Measurements from ENCODE around the gene NLRP7. TPM values are rescaled to one million over a fixed set of nuclear protein-coding genes. Genes with fewer than 3 reads are reported as not detected.
"Not testable (repeated sequence)": the region's sequence is repeated elsewhere in the genome, so short reads cannot be mapped to it uniquely, and the experiment has no call there.

NLRP7 gene
- total RNA-seq, 1 donor from 2014 or later: not detected

DNA sequence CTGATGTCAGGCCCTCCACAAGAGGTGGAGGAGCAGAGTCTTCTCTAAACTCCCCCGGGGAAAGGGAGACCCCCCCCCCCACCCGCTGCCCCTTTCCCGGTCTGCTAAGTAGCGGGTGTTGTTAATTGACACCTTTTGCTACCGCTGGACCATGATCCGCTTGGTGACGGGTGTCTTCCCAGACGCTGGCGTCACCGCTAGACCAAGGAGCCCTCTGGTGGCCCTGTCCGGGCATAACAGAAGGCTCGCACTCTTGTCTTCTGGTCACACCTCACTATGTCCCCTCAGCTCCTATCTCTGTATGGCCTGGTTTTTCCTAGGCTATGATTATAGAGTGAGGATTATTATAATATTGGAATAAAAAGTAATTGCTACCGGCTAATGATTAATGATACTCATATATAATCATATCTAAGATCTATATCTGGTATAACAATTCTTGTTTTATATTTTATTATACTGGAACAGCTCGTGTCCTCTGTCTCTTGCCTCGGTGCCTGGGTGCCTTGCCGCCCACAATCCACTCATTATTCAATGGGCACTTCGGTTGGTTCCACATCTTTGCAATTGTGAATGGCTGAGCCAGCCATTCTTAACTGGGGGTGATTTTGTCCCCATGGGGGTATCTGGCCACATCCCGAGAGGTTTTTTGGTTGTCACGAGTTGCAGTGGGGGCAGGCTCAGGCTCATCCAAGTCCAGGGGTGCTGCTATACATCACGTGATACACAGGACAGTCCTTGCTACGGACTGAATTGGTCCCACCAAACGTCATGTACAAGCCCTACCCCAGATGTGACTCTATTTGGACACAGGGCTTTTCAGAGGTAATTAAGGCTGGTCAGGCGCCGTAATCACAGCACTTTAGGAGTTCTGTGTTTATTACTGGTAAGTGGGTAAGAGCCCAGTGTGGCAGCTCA is 27.4 kb downstream of the NLRP7 start:
- not testable (repeated sequence) for DNase-seq (ENCODE audit: low read depth, low spot score)

DNA sequence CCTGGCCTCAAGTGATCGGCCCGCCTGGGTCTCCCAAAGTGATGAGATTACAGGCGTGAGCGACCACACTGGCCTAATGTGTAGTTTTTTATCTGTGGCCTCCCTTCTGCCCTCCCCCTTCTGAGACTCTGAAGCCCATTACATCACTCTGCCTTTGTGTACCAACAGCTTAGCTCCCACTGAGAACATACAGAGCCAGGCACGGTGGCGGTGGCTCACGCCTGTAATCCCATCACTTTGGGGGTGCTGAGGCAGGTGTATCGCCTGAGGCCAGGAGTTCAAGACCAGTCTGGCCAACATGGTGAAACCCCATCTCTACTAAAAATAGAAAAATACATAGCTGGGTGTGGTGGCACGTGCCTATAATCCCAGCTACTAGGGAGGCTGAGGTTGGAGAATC is 28.8 kb downstream of the NLRP7 start:
- DNase-seq (ENCODE audit: low read depth, low spot score): no peak

DNA sequence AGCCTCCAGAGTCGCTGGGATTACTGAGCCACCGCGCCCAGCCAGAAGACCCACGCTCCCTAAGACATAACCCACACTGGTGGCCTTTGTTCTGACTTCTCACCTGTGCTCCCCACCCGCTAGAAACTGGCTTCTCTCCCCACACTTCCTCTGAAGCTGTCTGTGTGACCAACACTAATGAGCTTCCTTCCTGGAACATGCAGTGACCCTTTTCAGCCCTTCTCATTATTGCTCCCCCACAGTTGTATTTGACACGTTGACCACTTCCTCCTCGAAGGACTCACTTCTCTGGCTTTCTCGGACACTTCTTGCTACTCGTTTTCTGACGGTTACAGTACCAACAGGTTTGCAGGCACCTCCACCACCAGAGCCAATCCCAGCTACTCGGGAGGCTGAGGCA is 30.5 kb downstream of the NLRP7 start:
- no peak for DNase-seq (ENCODE audit: low read depth, low spot score)

DNA sequence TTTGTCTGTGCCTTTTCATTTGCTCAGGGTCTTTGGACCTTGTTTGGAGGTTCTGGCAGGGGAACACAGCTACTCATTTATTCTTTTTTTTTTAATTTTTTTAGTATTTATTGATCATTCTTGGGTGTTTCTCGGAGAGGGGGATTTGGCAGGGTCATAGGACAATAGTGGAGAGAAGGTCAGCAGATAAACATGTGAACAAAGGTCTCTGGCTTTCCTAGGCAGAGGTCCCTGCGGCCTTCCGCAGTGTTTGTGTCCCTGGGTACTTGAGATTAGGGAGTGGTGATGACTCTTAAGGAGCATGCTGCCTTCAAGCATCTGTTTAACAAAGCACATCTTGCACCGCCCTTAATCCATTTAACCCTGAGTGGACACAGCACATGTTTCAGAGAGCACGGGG is 39.4 kb downstream of the NLRP7 start:
- not testable (repeated sequence) for DNase-seq (ENCODE audit: low read depth, low spot score)

DNA sequence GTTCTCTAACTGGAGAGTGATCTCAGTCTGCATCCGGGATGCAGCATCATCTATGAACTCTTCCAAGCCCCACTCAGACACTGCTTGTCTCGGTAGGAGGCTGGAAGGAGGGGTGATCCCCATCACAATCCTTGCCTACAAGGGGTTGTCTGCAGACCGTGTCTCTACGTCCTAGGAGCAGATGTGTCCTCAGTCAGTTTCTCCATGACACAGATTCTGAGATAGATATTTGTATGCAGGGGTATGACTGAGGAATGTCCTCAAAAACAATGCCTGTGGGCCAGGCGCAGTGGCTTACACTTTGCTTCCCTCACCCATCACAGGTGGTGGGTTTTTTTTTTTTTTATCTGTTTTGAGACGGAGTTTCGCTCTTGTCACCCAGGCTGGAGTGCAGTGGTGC is 40.5 kb downstream of the NLRP7 start:
- DNase-seq (ENCODE audit: low read depth, low spot score): no peak

DNA sequence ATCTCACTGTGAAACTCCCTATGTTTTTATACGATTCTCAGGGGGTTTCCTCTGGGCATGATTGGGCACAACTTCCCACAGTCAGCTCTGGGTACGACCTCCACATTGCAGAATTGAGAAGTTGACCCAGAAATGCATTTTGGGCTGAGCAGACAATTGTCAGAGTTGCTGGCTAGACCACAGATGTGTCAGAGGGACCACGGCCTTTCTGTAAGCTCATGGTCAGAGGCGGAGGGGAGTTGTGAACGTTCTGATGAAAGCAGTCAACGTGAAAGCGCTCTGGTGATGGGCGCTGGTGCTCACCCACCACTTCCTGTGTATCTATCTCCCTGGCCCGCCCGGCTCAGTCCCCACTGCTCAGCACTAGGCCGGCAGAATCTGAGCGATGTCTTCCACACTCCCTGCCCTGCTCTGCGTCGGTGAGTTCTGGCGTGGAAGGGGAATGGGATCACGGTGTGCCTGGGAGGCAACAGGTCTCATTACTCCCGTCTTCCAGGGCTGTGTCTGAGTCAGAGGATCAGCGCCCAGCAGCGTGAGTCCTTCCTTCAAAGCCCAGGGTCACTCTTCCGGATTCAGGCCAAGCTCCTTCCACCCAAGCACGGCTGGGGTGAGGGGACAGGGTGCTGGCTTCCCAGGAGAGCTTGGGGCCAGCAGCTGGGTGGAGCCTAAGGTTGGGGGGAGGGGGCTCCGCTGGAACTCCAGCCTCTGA is 41.4 kb downstream of the NLRP7 start, which contains the start of gene NCR1:
NCR1 (plus strand) TSS at position 346 of the 709 bp plus-strand sequence; CDS start at position 386, 40 bp downstream.
- DNase-seq (ENCODE audit: low read depth, low spot score): no peak

DNA sequence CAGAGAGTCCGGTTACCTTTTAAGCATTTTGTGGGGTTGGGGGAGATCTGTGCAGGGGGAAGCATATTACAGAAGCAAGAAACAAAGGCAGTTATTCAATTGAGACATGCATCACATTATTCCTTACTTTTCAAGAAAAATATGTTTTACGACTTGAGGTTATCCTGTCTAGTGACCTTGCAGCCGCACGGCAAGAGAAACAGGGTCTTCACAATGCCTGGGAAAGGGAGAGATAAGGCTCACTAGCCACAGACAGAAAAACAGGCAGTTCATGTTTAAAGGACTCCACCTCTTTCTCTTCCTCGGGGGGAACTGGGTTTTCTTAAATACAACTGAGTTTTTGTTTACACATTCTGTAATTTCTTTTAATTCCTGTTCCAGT is 41.9 kb downstream of the NLRP7 start:
- no peak for DNase-seq (ENCODE audit: low read depth, low spot score)

DNA sequence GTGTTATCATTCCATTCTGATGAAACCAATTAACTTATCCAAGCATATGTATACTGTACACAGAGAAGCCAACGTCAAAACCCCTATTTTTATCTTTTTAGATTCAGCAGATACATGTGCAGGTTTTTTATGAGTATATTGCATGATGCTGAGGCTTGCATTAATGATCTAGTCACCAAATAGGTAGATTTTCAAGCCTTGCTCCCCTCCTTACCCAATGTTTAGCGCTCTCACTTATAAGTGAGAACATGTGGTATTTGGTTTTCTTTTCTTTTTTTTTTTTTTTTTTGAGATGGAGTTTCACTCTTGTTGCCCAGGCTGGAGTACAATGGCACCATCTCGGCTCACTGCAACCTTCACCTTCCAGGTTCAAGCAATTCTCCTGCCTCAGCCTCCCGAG is 43.1 kb downstream of the NLRP7 start:
- DNase-seq (ENCODE audit: low read depth, low spot score): not testable (repeated sequence)

DNA sequence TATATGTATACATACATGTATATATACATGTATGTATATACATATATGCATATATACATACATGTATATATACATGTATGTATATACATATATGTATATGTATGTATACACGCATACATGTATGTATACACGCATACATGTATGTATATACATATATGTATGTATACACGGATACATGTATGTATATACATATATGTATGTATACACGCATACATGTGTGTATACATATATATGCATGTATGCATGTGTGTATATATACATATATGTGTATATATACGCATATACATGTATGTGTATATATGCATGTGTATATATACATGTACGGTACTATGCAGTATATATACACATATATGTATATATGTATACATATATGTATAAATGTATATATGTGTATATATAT is 44.0 kb downstream of the NLRP7 start:
- no peak for DNase-seq (ENCODE audit: low read depth, low spot score)

DNA sequence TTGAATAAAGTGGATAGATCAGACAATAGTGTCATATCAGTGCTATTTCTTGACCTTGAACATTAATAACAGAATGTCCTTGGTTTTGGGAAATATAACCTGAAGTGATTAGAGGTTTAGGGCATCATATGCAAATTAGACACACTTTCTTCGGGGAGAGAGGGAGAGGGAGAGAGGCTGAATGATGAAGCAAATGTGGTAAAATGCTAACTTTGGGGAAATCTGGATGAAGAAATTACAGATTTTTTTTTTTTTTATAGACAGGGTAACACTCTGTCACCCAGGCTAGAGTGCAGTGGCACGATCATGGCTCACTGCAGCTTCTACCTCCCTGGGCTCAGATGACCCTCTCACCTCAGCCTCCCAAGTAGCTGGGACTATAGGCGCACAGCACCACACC is 45.3 kb downstream of the NLRP7 start:
- no peak for DNase-seq (ENCODE audit: low read depth, low spot score)

DNA sequence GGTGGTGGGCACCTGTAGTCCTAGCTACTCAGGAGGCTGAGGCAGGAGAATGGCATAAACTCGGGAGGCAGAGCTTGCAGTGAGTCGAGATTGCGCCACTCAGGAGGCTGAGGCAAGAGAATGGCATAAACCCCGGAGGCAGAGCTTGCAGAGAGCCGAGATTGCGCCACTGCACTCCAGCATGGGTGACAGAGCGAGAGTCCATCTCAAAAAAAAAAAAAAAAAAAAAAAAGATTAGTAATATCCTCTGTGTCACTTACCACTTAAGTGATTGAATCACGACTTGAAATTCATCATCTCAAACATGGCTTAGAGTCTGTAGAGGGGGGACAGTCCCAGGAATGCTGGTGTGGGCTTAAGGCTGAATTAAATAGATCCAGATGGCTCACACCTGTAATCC is 46.2 kb downstream of the NLRP7 start:
- not testable (repeated sequence) for DNase-seq (ENCODE audit: low read depth, low spot score)

DNA sequence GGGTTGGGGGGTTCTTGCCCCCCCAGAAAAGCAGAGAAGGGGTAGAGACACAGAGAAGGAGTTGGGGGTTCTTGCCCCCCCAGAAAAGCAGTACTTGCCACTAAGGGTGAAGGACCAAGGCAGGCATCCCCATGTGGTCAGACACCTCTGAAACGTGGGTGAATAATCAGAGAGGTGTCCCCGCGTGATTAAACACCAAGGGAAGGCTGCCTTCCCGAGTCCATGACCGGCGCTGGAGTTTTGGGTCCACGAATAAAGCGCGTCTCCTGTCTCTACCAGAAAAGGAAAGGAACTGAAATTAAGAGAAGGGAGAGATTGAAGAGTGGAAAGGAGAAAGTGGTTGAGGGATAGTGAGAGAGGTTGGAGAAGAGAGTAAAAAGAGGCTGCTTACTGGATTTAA is 47.7 kb downstream of the NLRP7 start:
- not testable (repeated sequence) for DNase-seq (ENCODE audit: low read depth, low spot score)

DNA sequence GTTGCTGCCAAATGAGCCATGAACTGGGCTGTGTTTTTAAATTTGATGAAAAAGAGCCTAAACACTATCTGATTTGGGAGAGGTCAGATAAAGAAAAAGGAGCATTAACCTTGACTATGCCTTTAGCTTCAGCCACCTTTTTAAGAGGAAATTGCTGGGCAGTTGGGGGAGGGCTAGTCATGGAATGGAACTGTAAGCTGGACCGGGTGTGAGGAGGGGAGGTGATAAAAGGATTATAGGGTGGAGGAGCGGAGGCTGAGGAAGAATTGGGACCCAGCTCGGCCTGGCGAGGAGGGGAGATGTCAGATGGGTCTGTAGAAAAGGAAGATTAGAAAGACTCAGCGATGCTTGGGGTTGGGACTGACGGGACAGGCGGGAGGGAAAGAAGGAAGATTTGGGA is 48.6 kb downstream of the NLRP7 start:
- DNase-seq (ENCODE audit: low read depth, low spot score): not testable (repeated sequence)

DNA sequence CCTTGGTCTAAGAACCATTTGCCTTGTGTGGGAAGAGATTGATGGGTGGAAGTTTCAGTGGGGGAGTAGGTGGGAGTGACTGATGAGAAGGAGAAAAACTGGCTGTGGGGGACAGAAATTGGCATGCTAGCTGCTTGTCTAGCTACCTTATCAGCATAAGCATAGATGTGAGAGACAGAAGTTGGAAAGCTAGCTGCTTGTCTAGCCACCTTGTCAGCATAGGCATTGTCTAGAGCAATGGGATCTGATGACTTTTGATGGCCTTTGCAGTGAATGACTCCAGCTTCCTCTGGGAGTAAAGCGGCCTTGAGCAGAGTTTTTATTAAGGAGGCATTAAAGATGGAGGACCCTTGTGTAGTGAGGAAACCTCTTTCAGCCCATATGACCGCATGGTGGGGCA is 51.3 kb downstream of the NLRP7 start:
- DNase-seq (ENCODE audit: low read depth, low spot score): no peak

DNA sequence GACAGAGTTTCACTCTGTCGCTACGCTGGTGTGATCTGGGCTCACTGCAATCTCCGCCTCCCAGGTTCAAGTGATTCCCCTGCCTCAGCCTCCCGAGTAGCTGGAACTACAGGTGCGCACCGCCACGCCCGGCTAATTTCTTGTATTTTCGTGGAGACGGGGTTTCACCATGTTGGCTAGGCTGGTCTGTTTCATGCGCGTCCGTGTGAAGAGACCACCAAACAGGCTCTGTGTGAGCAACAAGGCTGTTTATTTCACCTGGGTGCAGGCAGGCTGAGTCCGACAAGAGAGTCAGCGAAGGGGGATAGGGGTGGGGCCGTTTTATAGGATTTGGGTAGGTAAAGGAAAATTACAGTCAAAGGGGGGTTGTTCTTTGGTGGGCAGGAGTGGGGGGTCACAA is 53.2 kb downstream of the NLRP7 start:
- not testable (repeated sequence) for DNase-seq (ENCODE audit: low read depth, low spot score)

DNA sequence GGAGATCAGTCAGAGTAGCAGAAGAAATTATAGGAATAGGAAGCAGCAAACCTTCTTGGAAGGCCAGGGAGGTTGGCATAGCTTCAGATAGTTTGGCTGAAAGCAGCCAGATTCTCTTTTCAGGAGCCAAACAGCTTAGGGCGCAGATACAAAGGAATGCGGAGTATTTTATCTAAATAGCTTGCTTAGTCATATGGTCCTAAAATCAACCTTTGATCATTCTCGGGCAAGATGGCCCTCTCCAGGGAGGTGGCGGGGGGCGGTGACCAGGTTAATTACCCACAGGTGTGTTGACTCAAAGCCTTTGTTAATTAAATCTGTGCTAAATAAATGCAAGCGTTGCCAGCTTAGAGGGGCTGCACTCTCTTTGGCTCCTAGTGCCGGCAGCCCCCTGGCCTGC is 53.9 kb downstream of the NLRP7 start:
- DNase-seq (ENCODE audit: low read depth, low spot score): no peak

DNA sequence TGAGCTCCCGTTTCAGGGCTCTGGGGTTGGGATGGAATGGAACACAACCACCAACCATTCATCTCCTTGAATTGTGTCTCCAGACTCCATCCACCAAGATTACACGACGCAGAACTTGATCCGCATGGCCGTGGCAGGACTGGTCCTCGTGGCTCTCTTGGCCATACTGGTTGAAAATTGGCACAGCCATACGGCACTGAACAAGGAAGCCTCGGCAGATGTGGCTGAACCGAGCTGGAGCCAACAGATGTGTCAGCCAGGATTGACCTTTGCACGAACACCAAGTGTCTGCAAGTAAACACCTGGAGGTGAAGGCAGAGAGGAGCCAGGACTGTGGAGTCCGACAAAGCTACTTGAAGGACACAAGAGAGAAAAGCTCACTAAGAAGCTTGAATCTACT is 57.8 kb downstream of the NLRP7 start:
- DNase-seq (ENCODE audit: low read depth, low spot score): no peak

DNA sequence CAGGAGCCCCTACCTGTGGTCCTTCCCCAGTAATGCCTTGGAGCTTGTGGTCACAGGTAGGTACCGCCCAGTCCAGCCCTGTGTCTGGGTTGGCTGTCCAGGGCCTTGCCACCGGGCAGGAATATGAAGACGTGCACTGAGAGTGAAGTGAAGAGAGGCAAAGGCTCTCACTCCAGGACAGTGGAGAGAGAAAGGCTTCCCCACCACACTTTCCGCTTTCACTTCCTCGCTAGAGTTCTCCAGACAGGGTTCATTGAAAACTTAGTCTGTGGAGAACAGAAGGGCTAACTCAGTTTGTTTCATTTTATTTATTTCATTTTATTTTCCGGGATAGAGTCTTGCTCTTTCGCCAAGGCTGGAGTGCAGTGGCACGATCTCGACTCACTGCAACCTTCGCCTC is 59.1 kb downstream of the NLRP7 start:
- no peak for DNase-seq (ENCODE audit: low read depth, low spot score)

DNA sequence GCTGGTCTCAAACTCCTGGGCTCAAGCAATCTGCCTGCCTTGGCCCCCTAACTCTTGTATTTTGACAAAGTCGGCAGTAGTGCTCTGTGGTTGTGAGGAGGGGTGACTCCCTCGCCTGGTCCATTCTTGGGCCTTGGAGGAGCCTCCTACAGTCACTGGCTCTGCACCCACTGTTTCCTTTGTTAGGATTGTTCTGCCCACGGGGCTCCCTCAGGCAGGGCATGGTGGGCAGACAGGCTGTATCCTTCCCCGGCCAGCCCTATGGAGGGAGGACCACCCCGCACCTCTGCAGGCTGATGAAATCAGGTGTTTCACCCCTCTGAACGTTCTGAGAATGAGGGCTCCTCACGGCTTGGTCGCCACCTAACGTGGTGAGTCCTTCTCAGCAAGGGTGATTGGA is 64.1 kb downstream of the NLRP7 start:
- DNase-seq (ENCODE audit: low read depth, low spot score): no peak

DNA sequence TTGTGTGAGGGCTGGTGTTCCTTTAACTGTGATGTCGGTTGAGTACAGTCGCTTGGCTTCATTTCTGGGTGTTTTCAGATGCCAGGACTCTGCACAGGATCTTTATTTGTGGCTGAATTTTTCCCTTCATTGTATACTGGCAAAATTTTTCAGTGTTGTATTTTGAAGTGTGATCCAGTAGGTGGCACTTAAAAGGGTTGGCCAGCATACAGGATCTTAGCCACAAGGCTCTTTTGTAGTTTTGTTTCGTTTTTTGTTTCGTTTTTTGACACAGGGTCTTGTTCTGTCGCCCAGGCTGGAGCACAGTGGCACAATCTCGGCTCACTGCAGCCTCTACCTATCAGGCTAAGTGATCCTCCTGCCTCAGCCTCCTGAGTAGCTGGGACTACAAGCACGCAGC is 64.6 kb downstream of the NLRP7 start:
- DNase-seq (ENCODE audit: low read depth, low spot score): no peak

DNA sequence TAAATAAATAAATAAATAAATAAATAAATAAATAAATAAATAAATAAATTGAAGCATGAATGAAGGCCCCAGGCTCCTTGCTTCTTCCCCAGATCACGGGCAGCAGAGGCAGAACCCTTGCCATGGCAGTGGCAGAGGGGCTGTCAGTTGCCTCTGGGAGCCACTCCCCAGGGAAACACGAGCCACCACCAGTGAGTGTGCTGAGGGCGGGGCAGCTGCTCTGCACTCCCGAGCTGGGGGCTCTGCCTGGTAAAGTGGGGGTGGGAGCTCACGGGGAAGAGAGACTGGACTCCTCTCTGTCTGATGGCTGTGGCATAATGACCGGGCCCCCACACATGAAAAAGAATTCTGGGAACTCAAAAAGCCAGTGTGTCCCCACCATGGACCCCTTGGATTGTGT is 65.4 kb downstream of the NLRP7 start:
- DNase-seq (ENCODE audit: low read depth, low spot score): no peak

DNA sequence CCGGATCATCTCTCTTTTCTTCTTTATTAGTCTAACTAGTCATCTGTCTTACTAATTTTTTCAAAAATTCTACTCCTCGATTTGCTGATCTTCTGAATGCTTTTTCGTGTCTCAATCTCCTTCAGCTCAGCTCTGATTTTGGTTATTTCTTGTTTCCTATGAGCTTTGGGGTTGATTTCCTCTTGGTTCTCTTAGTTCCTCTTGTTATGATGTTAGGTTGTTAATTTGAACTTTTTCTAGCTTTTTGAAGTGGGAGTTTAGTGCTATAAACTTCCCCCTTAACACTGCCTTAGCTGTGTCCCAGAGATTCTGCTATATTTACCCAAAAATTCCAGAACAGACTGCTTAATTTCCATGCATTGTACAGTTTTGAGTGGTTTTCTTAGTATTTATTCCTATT is 69.9 kb downstream of the NLRP7 start:
- no peak for DNase-seq (ENCODE audit: low read depth, low spot score)

DNA sequence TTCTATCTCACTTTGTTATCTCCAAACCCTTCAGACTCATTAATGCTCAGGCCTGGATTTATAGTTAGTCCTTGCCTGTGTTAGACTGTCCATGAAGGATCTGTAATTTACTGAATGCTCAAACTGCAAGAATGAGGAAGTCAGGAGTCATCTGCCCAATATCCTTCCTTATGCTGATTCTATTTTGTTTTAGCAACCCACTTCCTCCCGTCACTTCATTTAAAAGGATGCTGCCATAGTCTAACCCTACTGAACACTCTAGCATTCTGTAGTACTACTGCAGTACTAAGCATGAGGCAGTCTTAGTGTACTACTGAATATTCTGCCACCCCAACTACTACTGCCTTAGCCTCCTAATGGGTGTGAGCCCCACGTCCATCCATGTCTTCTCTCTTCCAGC is 71.8 kb downstream of the NLRP7 start:
- no peak for DNase-seq (ENCODE audit: low read depth, low spot score)

Data from pulmonary artery endothelial cell (primary cell).